K562 (cell line): Measurements from ENCODE around the gene PSMD4. TPM values are rescaled to one million over a fixed set of nuclear protein-coding genes. Genes with fewer than 3 reads are reported as not detected.

Experiments used
- CSDE1 ChIP-seq, 2 experiments: fragments of 450-650 bp; IDR thresholded peaks; 2 replicates each; pipeline ENCODE4 v1.6.1; 2016; ENCODE audit warnings: mild to moderate bottlenecking in 1 of 2
- FUS ChIP-seq: fragments of 200-400 bp; formaldehyde crosslinking; optimal IDR thresholded peaks from 2 replicates; pipeline ENCODE3; 2017; ENCODE audit warnings: low read depth, low read length
- MCM2 ChIP-seq: fragments of 450-650 bp; IDR thresholded peaks from 2 replicates; pipeline ENCODE4 v1.6.1; 2017; ENCODE audit warnings: low read depth, mild to moderate bottlenecking
- MYC ChIP-seq, 2 experiments: fragments of 250-450 bp in 1 of 2; sonication (Bioruptor Pico) in 1 of 2; IDR thresholded peaks; 2 replicates each; pipeline versions ENCODE4 v1.5.1 to v1.6.1; 2012 to 2021; ENCODE audit warnings: low read depth in 2 of 2, borderline replicate concordance in 1 of 2, improper control_type of control experiment in 1 of 2, low read length in 1 of 2, mild to moderate bottlenecking in 1 of 2, moderate library complexity in 1 of 2
- NCOA2 ChIP-seq, 2 experiments: fragments of 450-650 bp; IDR thresholded peaks; 2 replicates each; pipeline ENCODE4 v1.6.1; 2018; ENCODE audit warnings: mild to moderate bottlenecking in 2 of 2, moderate library complexity in 1 of 2; ENCODE audit not compliant: partially characterized antibody in 2 of 2
- NFRKB ChIP-seq: fragments of 450-650 bp; IDR thresholded peaks from 2 replicates; pipeline ENCODE4 v1.6.1; 2016; ENCODE audit warnings: low read depth
- PHF20 ChIP-seq: fragments of 450-650 bp; IDR thresholded peaks from 2 replicates; pipeline ENCODE4 v1.6.1; 2018; ENCODE audit not compliant: partially characterized antibody
- PTTG1 ChIP-seq: fragments of 450-650 bp; IDR thresholded peaks from 2 replicates; pipeline ENCODE4 v1.6.1; 2016; ENCODE audit warnings: low read depth, mild to moderate bottlenecking, missing genetic modification characterization, missing compliant biosample characterization
- PYGO2 ChIP-seq: fragments of 450-650 bp; IDR thresholded peaks from 2 replicates; pipeline ENCODE4 v1.6.1; 2016; ENCODE audit warnings: mild to moderate bottlenecking, missing genetic modification characterization, moderate library complexity, missing compliant biosample characterization
- RAD21 ChIP-seq, 2 experiments: fragments of 250-450 bp in 1 of 2; fragments of 450-650 bp in 1 of 2; sonication (Bioruptor Pico) in 1 of 2; formaldehyde crosslinking in 1 of 2; IDR thresholded peaks in 1 of 2; conservative IDR thresholded peaks in 1 of 2; 2 replicates each; pipeline versions ENCODE4 v1.4.0 to v1.8.0; 2020 to 2022; ENCODE audit warnings: mild to moderate bottlenecking in 2 of 2, moderate library complexity in 1 of 2
- RBBP5 ChIP-seq: fragments of 200-600 bp; sonication (generic); IDR thresholded peaks from 2 replicates; pipeline ENCODE4 v1.6.1; 2012; ENCODE audit warnings: borderline replicate concordance, mild to moderate bottlenecking, low read length, control low read depth, inconsistent platforms; ENCODE audit not compliant: insufficient read depth, poor library complexity, severe bottlenecking
- RBM15 ChIP-seq: fragments of 200-400 bp; formaldehyde crosslinking; IDR thresholded peaks from 2 replicates; pipeline ENCODE4 v1.6.1; 2018; ENCODE audit warnings: mild to moderate bottlenecking, low read length, moderate library complexity; ENCODE audit not compliant: insufficient read depth
- RBM22 ChIP-seq: fragments of 200-400 bp; formaldehyde crosslinking; IDR thresholded peaks from 2 replicates; pipeline ENCODE4 v1.6.1; 2018; ENCODE audit warnings: low read length, low read depth; ENCODE audit not compliant: poor library complexity, severe bottlenecking
- SIN3A ChIP-seq, 2 experiments: fragments of 150-350 bp in 1 of 2; IDR thresholded peaks; 2 replicates each; pipeline ENCODE4 v1.6.1; 2011 to 2016; ENCODE audit warnings: borderline replicate concordance in 2 of 2, low read depth in 2 of 2, low read length in 2 of 2, mild to moderate bottlenecking in 2 of 2, moderate library complexity in 2 of 2; ENCODE audit not compliant: control insufficient read depth in 1 of 2
- ZBTB7A ChIP-seq: IDR thresholded peaks from 2 replicates; pipeline ENCODE4 v1.6.1; 2011; ENCODE audit warnings: low read depth, mild to moderate bottlenecking, low read length, moderate library complexity, borderline replicate concordance; ENCODE audit not compliant: control insufficient read depth
- ZKSCAN8 ChIP-seq: fragments of 200-800 bp; sonication (Bioruptor generic); IDR thresholded peaks from 2 replicates; pipeline ENCODE4 v1.6.1; 2016; ENCODE audit warnings: missing genetic modification characterization, missing compliant biosample characterization
- ZNF197 ChIP-seq: fragments of 200-800 bp; sonication (Bioruptor generic); IDR thresholded peaks from 2 replicates; pipeline ENCODE4 v1.6.1; 2016; ENCODE audit warnings: low read depth, missing genetic modification characterization, missing compliant biosample characterization
- ZNF699 ChIP-seq: fragments of 250-450 bp; sonication (Bioruptor Pico); IDR thresholded peaks from 2 replicates; pipeline ENCODE4 v1.8.0; 2021; ENCODE audit warnings: mild to moderate bottlenecking, moderate library complexity; ENCODE audit not compliant: insufficient replicate concordance
- ZNF780A ChIP-seq: fragments of 250-450 bp; sonication (Bioruptor Pico); IDR thresholded peaks from 2 replicates; pipeline ENCODE4 v1.5.0; 2021; ENCODE audit warnings: mild to moderate bottlenecking
- polyA plus RNA-seq, 8 experiments: library from polyadenylated mRNA; depleted of rRNA in 4 of 8; stranded (reverse) in 5 of 8; unstranded in 3 of 8; fragments of >200 nt; fragmentation: Nextera tagmentation in 2 of 8; fragmentation: Illumina TruSeq in 1 of 8; extraction: Ambion mirVana in 2 of 8; extraction: Trizol in 1 of 8; gene quantifications; 2 replicates each; pipeline versions ENCODE4 v1.2.1 to v1.2.3, GENCODE V29; 2011 to 2014; ENCODE audit warnings: inconsistent platforms in 1 of 8, missing spikeins in 1 of 8
- total RNA-seq, 7 experiments: library from RNA; depleted of rRNA in 6 of 7; stranded (reverse); fragments of >200 nt in 6 of 7; fragmentation: Illumina TruSeq in 2 of 7; extraction: Trizol in 2 of 7; gene quantifications; 2 replicates each; pipeline versions ENCODE4 v1.2.1 to v1.2.3, GENCODE V29; 2011 to 2021; ENCODE audit warnings: low replicate concordance in 1 of 7
- TF ChIP-seq, protein P1 (sequence below): fragments of 200-800 bp; sonication (Bioruptor generic); IDR thresholded peaks from 2 replicates; pipeline ENCODE4 v1.6.1; 2017; ENCODE audit warnings: missing genetic modification characterization, missing compliant biosample characterization
- TF ChIP-seq, protein P2 (sequence below): fragments of 250-450 bp; sonication (Bioruptor Pico); IDR thresholded peaks from 2 replicates; pipeline ENCODE4 v1.8.0; 2022; ENCODE audit warnings: inconsistent platforms, mild to moderate bottlenecking, moderate library complexity, borderline replicate concordance
- TF ChIP-seq, protein P3 (sequence below): sonication (generic); formaldehyde crosslinking; IDR thresholded peaks from 2 replicates; pipeline ENCODE4 v1.8.0; 2022; ENCODE audit warnings: mild to moderate bottlenecking, low read depth, missing genetic modification reagents

The PSMD4 gene
- total and polyA plus RNA-seq, 9 of the 15 experiments (the other 6 are each of a cell fraction or from before 2014, with no cell fraction given): 194 to 353 (median 295) TPM

DNA sequence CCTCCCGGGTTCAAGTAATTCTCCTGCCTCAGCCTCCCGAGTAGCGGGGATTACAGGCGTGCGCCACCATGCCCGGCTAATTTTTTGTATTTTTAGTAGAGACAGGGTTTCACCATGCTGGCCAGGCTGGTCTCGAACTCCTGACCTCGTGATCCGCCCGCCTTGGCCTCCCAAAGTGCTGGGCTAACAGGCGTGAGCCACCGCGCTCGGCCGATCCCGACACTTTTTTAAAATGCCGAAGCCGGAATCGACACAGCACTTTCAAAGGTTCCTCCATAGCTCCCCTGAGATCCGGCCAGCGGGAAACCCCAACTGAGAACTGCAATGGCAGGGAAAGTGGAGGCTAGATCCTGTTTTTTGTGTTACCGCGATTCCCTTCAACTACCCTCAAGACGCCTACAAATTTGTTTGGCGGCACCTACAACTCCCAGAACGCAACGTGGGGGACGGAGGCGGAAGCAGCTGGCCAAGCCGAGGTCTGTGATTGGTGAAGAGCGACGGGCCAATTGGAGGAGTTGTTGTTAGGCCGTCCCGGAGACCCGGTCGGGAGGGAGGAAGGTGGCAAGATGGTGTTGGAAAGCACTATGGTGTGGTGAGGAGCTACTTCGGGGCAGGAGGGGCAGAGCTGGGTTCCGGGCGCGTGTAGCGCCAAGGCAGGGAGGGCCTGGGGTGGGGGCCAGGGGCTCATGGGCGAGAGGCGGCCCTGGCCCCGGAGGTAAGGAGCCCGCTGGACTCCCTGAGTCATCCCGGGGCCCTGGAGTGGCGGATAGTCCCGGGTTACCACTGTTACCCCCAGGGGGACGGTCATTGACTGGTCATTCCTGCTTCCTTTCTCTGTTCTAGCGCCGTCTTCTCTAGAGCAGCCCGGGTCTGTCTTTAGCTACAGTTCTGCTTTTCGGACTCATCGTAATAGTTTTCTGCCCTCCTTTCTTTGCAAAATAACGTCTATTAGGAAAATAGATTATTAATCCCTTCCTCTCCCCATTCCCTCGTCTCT lies at the start of gene PSMD4 (continued):
- TF ChIP-seq MYC (IDR thresholded peaks at IDR 0.05; ENCODE audit: low read depth, low read length) (peak; percentile 73), MYC (CRISPR knock-in tag; IDR thresholded peaks at IDR 0.05; ENCODE audit: borderline replicate concordance, low read depth) (no peak), RBBP5 (peak; percentile 74), PHF20 (peak; percentile 88), RAD21 (CRISPR knock-in tag; conservative IDR thresholded peaks at IDR 0.05 in 1 of 2, IDR thresholded peaks at IDR 0.05 in 1 of 2) (no peak), NCOA2 (IDR thresholded peaks at IDR 0.05; ENCODE audit: partially characterized antibody in 2 of 2) (no peak), PTTG1 (tag) (no peak), FUS (no peak), SIN3A (IDR thresholded peaks at IDR 0.05; ENCODE audit: borderline replicate concordance in 2 of 2, control insufficient read depth in 1 of 2, low read depth in 2 of 2, low read length in 2 of 2) (peak in 1 of 2 experiments; percentile 74; a peak in 2 of 4 replicates), RBM15 (no peak), ZBTB7A (peak; percentile 35; the same call in 1 of the 2 replicates), ZKSCAN8 (CRISPR knock-in tag) (no peak), RBM22 (no peak), ZNF780A (CRISPR knock-in tag) (no peak), ZNF699 (CRISPR knock-in tag) (no peak), MCM2 (no peak), PYGO2 (tag) (no peak), NFRKB (peak; percentile 94), ZNF197 (CRISPR knock-in tag) (no peak), CSDE1 (IDR thresholded peaks at IDR 0.05) (no peak)
- TF ChIP-seq, protein P1, sequence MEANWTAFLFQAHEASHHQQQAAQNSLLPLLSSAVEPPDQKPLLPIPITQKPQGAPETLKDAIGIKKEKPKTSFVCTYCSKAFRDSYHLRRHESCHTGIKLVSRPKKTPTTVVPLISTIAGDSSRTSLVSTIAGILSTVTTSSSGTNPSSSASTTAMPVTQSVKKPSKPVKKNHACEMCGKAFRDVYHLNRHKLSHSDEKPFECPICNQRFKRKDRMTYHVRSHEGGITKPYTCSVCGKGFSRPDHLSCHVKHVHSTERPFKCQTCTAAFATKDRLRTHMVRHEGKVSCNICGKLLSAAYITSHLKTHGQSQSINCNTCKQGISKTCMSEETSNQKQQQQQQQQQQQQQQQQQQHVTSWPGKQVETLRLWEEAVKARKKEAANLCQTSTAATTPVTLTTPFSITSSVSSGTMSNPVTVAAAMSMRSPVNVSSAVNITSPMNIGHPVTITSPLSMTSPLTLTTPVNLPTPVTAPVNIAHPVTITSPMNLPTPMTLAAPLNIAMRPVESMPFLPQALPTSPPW (CRISPR knock-in tag): peak; percentile 90
- TF ChIP-seq, protein P2, sequence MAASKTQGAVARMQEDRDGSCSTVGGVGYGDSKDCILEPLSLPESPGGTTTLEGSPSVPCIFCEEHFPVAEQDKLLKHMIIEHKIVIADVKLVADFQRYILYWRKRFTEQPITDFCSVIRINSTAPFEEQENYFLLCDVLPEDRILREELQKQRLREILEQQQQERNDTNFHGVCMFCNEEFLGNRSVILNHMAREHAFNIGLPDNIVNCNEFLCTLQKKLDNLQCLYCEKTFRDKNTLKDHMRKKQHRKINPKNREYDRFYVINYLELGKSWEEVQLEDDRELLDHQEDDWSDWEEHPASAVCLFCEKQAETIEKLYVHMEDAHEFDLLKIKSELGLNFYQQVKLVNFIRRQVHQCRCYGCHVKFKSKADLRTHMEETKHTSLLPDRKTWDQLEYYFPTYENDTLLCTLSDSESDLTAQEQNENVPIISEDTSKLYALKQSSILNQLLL (CRISPR knock-in tag): no peak
- TF ChIP-seq, protein P3, sequence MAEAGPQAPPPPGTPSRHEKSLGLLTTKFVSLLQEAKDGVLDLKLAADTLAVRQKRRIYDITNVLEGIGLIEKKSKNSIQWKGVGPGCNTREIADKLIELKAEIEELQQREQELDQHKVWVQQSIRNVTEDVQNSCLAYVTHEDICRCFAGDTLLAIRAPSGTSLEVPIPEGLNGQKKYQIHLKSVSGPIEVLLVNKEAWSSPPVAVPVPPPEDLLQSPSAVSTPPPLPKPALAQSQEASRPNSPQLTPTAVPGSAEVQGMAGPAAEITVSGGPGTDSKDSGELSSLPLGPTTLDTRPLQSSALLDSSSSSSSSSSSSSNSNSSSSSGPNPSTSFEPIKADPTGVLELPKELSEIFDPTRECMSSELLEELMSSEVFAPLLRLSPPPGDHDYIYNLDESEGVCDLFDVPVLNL (CRISPR knock-in tag): no peak
